Type B pancreatic cell (in vitro differentiated cells): ENCODE data around the gene ADD3. TPM values are rescaled to one million over a fixed set of nuclear protein-coding genes. Genes with fewer than 3 reads are reported as not detected.

Source experiments
- DNase-seq: peaks from one replicate; pipeline ENCODE4 v3.0.0; 2021; ENCODE audit warnings: mixed read lengths; ENCODE audit not compliant: unreplicated experiment; ENCODE audit errors: extremely low spot score
- H3K27ac Mint-ChIP-seq: 2 replicates; pipeline ENCODE4 v1.8.0; 2021; ENCODE audit warnings: mild to moderate bottlenecking, mixed read lengths
- H3K27me3 Mint-ChIP-seq: 2 replicates; pipeline ENCODE4 v1.8.0; 2021; ENCODE audit warnings: mixed read lengths
- H3K36me3 Mint-ChIP-seq: 2 replicates; pipeline ENCODE4 v1.8.0; 2021; ENCODE audit warnings: mixed read lengths
- H3K4me1 Mint-ChIP-seq: one replicate; pipeline ENCODE4 v1.8.0; 2021; ENCODE audit warnings: mixed read lengths; ENCODE audit not compliant: unreplicated experiment
- H3K4me3 Mint-ChIP-seq: 2 replicates; pipeline ENCODE4 v1.8.0; 2021; ENCODE audit warnings: mild to moderate bottlenecking, mixed read lengths
- H3K9me3 Mint-ChIP-seq: 2 replicates; pipeline ENCODE4 v1.8.0; 2021; ENCODE audit warnings: mixed read lengths
- total RNA-seq: library from RNA; stranded (reverse); gene quantifications from 2 replicates; pipeline ENCODE4 v1.2.1, GENCODE V29; 2021; ENCODE audit warnings: low replicate concordance
- TF ChIP-seq, protein P1 (sequence below): fragments of 200-600 bp; sonication (generic); conservative IDR thresholded peaks from 2 replicates; pipeline ENCODE4 v1.5.0; 2021; ENCODE audit warnings: antibody characterized with exemption, mild to moderate bottlenecking

ADD3 gene
- total RNA-seq, 1 donor from 2014 or later = 183 TPM

DNA sequence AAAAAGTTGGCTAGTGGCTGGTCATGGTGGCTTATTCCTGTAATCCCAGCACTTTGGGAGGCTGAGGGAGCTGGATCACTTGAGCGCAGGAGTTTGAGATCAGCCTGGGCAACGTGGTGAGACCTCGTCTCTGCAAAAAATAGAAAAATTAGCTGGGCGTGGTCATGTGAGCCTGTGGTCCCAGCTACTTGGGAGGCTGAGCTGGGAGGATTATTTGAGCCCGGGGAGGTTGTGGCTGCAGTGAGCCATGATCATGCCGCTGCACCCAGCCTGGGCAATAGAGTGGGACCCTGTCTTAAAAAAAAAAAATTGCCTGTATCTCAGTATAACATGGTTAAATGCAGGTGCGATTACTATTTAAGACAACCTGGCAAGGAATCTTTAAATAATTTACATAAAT lies 61.0 kb downstream of the ADD3 start:
- H3K36me3 Mint-ChIP-seq = peaks cover 4% of the 10 kb centered on the region
- peaks cover 31% of the 10 kb centered on the region for H3K4me1 Mint-ChIP-seq
- no peak overlapping the region for H3K4me3 Mint-ChIP-seq

DNA sequence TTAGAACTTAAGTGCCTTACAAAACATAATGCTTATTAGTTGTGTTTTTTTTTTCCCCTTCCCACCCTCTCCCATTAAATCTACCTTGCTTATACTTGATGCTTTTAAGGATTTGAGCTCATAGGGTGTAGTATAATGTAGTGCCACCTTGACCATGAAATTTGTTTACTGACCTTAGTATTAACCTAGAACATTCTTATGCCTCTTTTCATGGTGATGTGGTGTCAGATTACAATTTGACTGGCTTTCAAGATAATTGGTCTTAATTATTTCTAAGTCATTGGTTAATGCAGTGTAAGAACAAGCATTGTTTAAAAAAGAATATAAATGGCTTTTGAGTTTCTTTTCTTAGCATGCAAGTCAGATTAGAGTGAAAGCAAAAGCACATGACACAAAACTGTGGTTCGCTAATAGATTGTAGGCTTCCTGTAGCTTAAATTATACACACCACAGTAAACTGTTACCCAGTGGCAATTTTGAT lies 61.8 kb downstream of the ADD3 start:
- H3K4me1 Mint-ChIP-seq = peaks cover 39% of the 10 kb centered on the region
- no peak overlapping the region for H3K27ac Mint-ChIP-seq
- H3K36me3 Mint-ChIP-seq = peaks cover 4% of the 10 kb centered on the region
- TF ChIP-seq, protein P1, sequence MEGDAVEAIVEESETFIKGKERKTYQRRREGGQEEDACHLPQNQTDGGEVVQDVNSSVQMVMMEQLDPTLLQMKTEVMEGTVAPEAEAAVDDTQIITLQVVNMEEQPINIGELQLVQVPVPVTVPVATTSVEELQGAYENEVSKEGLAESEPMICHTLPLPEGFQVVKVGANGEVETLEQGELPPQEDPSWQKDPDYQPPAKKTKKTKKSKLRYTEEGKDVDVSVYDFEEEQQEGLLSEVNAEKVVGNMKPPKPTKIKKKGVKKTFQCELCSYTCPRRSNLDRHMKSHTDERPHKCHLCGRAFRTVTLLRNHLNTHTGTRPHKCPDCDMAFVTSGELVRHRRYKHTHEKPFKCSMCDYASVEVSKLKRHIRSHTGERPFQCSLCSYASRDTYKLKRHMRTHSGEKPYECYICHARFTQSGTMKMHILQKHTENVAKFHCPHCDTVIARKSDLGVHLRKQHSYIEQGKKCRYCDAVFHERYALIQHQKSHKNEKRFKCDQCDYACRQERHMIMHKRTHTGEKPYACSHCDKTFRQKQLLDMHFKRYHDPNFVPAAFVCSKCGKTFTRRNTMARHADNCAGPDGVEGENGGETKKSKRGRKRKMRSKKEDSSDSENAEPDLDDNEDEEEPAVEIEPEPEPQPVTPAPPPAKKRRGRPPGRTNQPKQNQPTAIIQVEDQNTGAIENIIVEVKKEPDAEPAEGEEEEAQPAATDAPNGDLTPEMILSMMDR = no peak
- no peaks in the 10 kb centered on the region for H3K9me3 Mint-ChIP-seq
- no peak overlapping the region for H3K4me3 Mint-ChIP-seq
- no peaks in the 10 kb centered on the region for H3K27me3 Mint-ChIP-seq
- no peak for DNase-seq

More for the DNA sequence above, 61.0 kb downstream of the ADD3 start:
- no peaks in the 10 kb centered on the region for H3K27me3 Mint-ChIP-seq
- DNase-seq = no peak
- H3K9me3 Mint-ChIP-seq = no peaks in the 10 kb centered on the region
- TF ChIP-seq, protein P1 = no peak
- no peak overlapping the region for H3K27ac Mint-ChIP-seq

- no peaks in the 10 kb centered on the region for H3K9me3 Mint-ChIP-seq
- H3K27ac Mint-ChIP-seq = peak overlapping the region; percentile 69
- TF ChIP-seq, protein P1 = no peak
- peaks cover 59% of the 10 kb centered on the region for H3K4me1 Mint-ChIP-seq
- DNase-seq = no peak
- H3K27me3 Mint-ChIP-seq = no peaks in the 10 kb centered on the region
- peak overlapping the region; percentile 22 for H3K4me3 Mint-ChIP-seq
- H3K36me3 Mint-ChIP-seq = no peaks in the 10 kb centered on the region
Observed at GRCh38 chr10:110073896-110074295, 66.1 kb downstream of the ADD3 start.

GRCh38 chr10:110074298-110074697 lies 66.5 kb downstream of the ADD3 start:
- peak overlapping the region; percentile 22 for H3K4me3 Mint-ChIP-seq
- TF ChIP-seq, protein P1 = no peak

GRCh38 chr10:110074758-110075671 lies 67.2 kb downstream of the ADD3 start:
- no peaks in the 10 kb centered on the region for H3K27me3 Mint-ChIP-seq
- no peak for DNase-seq
- H3K27ac Mint-ChIP-seq = peak overlapping the region; percentile 69
- H3K4me1 Mint-ChIP-seq = peaks cover 56% of the 10 kb centered on the region
- H3K36me3 Mint-ChIP-seq = no peaks in the 10 kb centered on the region
- peak overlapping the region; percentile 69 for H3K4me3 Mint-ChIP-seq
- TF ChIP-seq, protein P1 = no peak
- no peaks in the 10 kb centered on the region for H3K9me3 Mint-ChIP-seq

More at GRCh38 chr10:110074298-110074697, 66.5 kb downstream of the ADD3 start:
- no peaks in the 10 kb centered on the region for H3K36me3 Mint-ChIP-seq
- no peaks in the 10 kb centered on the region for H3K27me3 Mint-ChIP-seq
- no peak for DNase-seq
- H3K4me1 Mint-ChIP-seq = peaks cover 59% of the 10 kb centered on the region
- peak overlapping the region; percentile 69 for H3K27ac Mint-ChIP-seq
- no peaks in the 10 kb centered on the region for H3K9me3 Mint-ChIP-seq
